A549 (cell line): ENCODE data around the gene KLHL29.

ENCODE experiments used
- BHLHE40 ChIP-seq: IDR thresholded peaks from 2 replicates; pipeline ENCODE4 v1.6.1; 2012; ENCODE audit warnings: low read depth, low read length, inconsistent platforms
- CHD2 ChIP-seq: fragments of 150-350 bp; IDR thresholded peaks from 2 replicates; pipeline ENCODE4 v1.6.1; 2014; ENCODE audit warnings: low read length; ENCODE audit not compliant: partially characterized antibody
- CTCF ChIP-seq: fragments of >200 bp; sonication (Bioruptor Twin); formaldehyde crosslinking; IDR thresholded peaks from 3 replicates; pipeline ENCODE4 v1.5.1; 2016
- EP300 ChIP-seq, 2 experiments: fragments of >200 bp; sonication (Bioruptor Twin); formaldehyde crosslinking; IDR thresholded peaks; 2 replicates in 1 of 2; 3 replicates in 1 of 2; pipeline ENCODE4 v1.6.1; 2016 to 2017
- FOXS1 ChIP-seq: fragments of 250-450 bp; sonication (Bioruptor Pico); IDR thresholded peaks from 2 replicates; pipeline ENCODE4 v1.5.0; 2020; ENCODE audit warnings: mild to moderate bottlenecking, moderate library complexity
- HES2 ChIP-seq: fragments of >200 bp; sonication (Bioruptor Twin); formaldehyde crosslinking; IDR thresholded peaks from 2 replicates; pipeline ENCODE4 v1.6.1; 2016
- MYC ChIP-seq: IDR thresholded peaks from 2 replicates; pipeline ENCODE4 v1.6.1; 2012; ENCODE audit warnings: mild to moderate bottlenecking, inconsistent platforms, low read length, improper control_type of control experiment, borderline replicate concordance
- POLR2A ChIP-seq: IDR thresholded peaks from 2 replicates; pipeline ENCODE4 v1.6.1; 2012; ENCODE audit warnings: mild to moderate bottlenecking, low read length
- USF2 ChIP-seq: fragments of 450-650 bp; IDR thresholded peaks from 2 replicates; pipeline ENCODE4 v1.6.1; 2014; ENCODE audit warnings: antibody characterized with exemption
- ZSCAN20 ChIP-seq: fragments of 250-450 bp; sonication (Bioruptor Pico); IDR thresholded peaks from 2 replicates; pipeline ENCODE4 v1.8.0; 2022; ENCODE audit warnings: mild to moderate bottlenecking, moderate library complexity
- TF ChIP-seq, protein P1 (sequence below): fragments of 150-350 bp; IDR thresholded peaks from 2 replicates; pipeline ENCODE4 v1.6.1; 2014; ENCODE audit warnings: low read depth, mild to moderate bottlenecking, low read length

GRCh38 chr2:23381084-23381483 is 3.9 kb upstream of the KLHL29 start:
- TF ChIP-seq HES2: no peak
- TF ChIP-seq POLR2A: no peak
- no peak for TF ChIP-seq CTCF
- no peak for TF ChIP-seq EP300 (IDR thresholded peaks at IDR 0.05)
- TF ChIP-seq FOXS1 (CRISPR knock-in tag): no peak
- no peak for TF ChIP-seq USF2
- TF ChIP-seq MYC: no peak
- TF ChIP-seq BHLHE40: no peak
- no peak for TF ChIP-seq CHD2
- TF ChIP-seq, protein P1, sequence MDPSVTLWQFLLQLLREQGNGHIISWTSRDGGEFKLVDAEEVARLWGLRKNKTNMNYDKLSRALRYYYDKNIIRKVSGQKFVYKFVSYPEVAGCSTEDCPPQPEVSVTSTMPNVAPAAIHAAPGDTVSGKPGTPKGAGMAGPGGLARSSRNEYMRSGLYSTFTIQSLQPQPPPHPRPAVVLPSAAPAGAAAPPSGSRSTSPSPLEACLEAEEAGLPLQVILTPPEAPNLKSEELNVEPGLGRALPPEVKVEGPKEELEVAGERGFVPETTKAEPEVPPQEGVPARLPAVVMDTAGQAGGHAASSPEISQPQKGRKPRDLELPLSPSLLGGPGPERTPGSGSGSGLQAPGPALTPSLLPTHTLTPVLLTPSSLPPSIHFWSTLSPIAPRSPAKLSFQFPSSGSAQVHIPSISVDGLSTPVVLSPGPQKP: no peak
- no peak for TF ChIP-seq ZSCAN20 (CRISPR knock-in tag)
